HL-60 (cell line): ENCODE results near the gene NUP205.

Experiments used
- DNase-seq, 2 experiments: peaks; one replicate each; pipeline ENCODE4 v3.0.0-alpha.2; 2010 to 2020; ENCODE audit warnings: low read depth in 1 of 2, low spot score in 1 of 2
- H3K27ac ChIP-seq: fragments of 250-450 bp; sonication (Bioruptor Pico); replicated peaks from 2 replicates; pipeline ENCODE4 v1.5.1; 2020; ENCODE audit warnings: mild to moderate bottlenecking, moderate library complexity
- H3K27me3 ChIP-seq: fragments of 250-450 bp; sonication (Bioruptor Pico); 2 replicates; pipeline ENCODE4 v1.5.1; 2021; ENCODE audit warnings: mild to moderate bottlenecking, moderate library complexity; ENCODE audit not compliant: insufficient read depth, poor library complexity, severe bottlenecking
- H3K4me3 ChIP-seq: replicated peaks from 2 replicates; pipeline ENCODE4 v1.5.1; 2011; ENCODE audit warnings: mild to moderate bottlenecking, control low read depth, low read length; ENCODE audit not compliant: insufficient read depth
- CTCF ChIP-seq: IDR thresholded peaks from one replicate; pipeline ENCODE4 v1.5.1; 2011; ENCODE audit warnings: low read length, control low read depth, inconsistent platforms; ENCODE audit not compliant: insufficient read depth
- GABPA ChIP-seq: IDR thresholded peaks from 2 replicates; pipeline ENCODE4 v1.6.1; 2012; ENCODE audit warnings: low read depth
- POLR2AphosphoS5 ChIP-seq: IDR thresholded peaks from 2 replicates; pipeline ENCODE4 v1.6.1; 2012; ENCODE audit warnings: low read depth
- REST ChIP-seq: IDR thresholded peaks from 2 replicates; pipeline ENCODE4 v1.6.1; 2012; ENCODE audit warnings: low read depth; ENCODE audit not compliant: insufficient replicate concordance
- SPI1 ChIP-seq: IDR thresholded peaks from 2 replicates; pipeline ENCODE4 v1.6.1; 2012; ENCODE audit warnings: low read depth, mild to moderate bottlenecking, borderline replicate concordance

Gene NUP205

GRCh38 chr7:135599471-135599870, 41.8 kb downstream of the NUP205 start:
- TF ChIP-seq CTCF = no peak
- no peak for TF ChIP-seq POLR2AphosphoS5
- H3K4me3 ChIP-seq = no peak overlapping the region
- H3K27me3 ChIP-seq = no peaks in the 10 kb centered on the region
- H3K27ac ChIP-seq = no peak overlapping the region
- no peak for DNase-seq

- no peak overlapping the region for H3K27ac ChIP-seq
- no peak for DNase-seq
- TF ChIP-seq GABPA (no peak), REST (no peak), POLR2AphosphoS5 (no peak), CTCF (no peak), SPI1 (no peak)
- no peaks in the 10 kb centered on the region for H3K27me3 ChIP-seq
- no peak overlapping the region for H3K4me3 ChIP-seq
Observed at GRCh38 chr7:135600226-135600625, 42.5 kb downstream of the NUP205 start.

- no peak overlapping the region for H3K27ac ChIP-seq
- DNase-seq = no peak
- no peak overlapping the region for H3K4me3 ChIP-seq
- no peak for TF ChIP-seq REST
- no peak for TF ChIP-seq GABPA
- TF ChIP-seq SPI1 = no peak
- no peak for TF ChIP-seq CTCF
- no peak for TF ChIP-seq POLR2AphosphoS5
- no peaks in the 10 kb centered on the region for H3K27me3 ChIP-seq
Observed at GRCh38 chr7:135601182-135601581, 43.5 kb downstream of the NUP205 start.

GRCh38 chr7:135602304-135602703, 44.6 kb downstream of the NUP205 start:
- Histone ChIP-seq H3K4me3 (no peak overlapping the region), H3K27ac (no peak overlapping the region), H3K27me3 (no peaks in the 10 kb centered on the region)
- no peak for DNase-seq
- no peak for TF ChIP-seq SPI1
- TF ChIP-seq GABPA = no peak
- no peak for TF ChIP-seq REST
- TF ChIP-seq CTCF = no peak
- TF ChIP-seq POLR2AphosphoS5 = no peak
